HG03558 (cell line): Measurements from ENCODE around the gene ILDR2.

Experiments
- ATAC-seq: cut with Tn5 transposase; IDR thresholded peaks from one replicate; pipeline ENCODE4 v1.9.1; 2021; ENCODE audit warnings: moderate number of reproducible peaks; ENCODE audit not compliant: unreplicated experiment; ENCODE audit errors: extremely low read depth

Gene ILDR2

GRCh38 chr1:166975361-166976129 lies at the start of gene ILDR2:
Gene ILDR2, minus strand, starts transcription at chr1:166975540. Its CDS starts 272 bp downstream, at chr1:166975268.
- no peak for ATAC-seq

GRCh38 chr1:167022384-167022783 lies 47.0 kb upstream of the ILDR2 start:
- peak; percentile 77 for ATAC-seq

- ATAC-seq, result no peak
These were observed 40.9 kb upstream of the ILDR2 start for GRCh38 chr1:167016100-167016750.

- ATAC-seq, result no peak
These were observed 38.0 kb upstream of the ILDR2 start for GRCh38 chr1:167013108-167013929.

- no peak for ATAC-seq
These were observed 37.2 kb upstream of the ILDR2 start for GRCh38 chr1:167012570-167012969.

GRCh38 chr1:167011560-167012191 lies 36.3 kb upstream of the ILDR2 start:
- no peak for ATAC-seq

DNA sequence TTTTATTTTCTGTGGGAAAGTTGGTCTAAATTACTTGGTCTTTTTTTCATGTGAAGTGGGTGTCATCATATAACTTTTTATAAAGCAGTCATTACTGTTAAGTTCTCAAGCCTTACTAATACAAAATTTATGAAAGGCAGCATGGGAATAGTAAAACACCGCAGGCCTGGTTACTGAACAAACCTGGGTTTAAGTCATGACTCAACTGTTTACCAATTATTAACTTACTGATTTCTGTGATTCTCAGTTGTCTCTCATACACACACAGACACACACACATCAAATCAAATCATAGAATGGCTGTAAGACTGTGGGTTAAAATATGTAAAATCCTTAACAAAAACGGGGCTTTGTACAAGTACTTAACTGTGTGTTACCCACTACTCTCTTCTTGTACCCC lies 28.4 kb upstream of the ILDR2 start:
- ATAC-seq, result no peak

DNA sequence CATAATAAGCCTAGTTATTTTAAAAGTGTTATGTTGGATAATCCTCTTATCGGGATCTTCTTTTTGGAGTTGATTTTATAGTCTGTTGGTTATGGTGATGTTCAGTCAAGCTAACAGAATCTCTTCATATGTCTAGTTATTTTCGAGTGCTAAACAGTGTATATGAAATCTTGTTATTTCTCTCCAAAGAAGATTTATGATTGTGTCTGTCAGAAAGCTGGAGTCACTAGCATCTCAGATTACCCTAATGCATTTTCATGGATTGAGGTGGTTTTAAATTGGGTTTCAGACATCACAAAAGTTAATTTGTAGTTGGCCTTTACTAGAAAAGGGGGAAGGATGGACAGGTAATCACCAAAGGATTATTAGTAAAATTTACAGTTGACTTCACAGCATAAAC lies 27.0 kb upstream of the ILDR2 start:
- no peak for ATAC-seq

DNA sequence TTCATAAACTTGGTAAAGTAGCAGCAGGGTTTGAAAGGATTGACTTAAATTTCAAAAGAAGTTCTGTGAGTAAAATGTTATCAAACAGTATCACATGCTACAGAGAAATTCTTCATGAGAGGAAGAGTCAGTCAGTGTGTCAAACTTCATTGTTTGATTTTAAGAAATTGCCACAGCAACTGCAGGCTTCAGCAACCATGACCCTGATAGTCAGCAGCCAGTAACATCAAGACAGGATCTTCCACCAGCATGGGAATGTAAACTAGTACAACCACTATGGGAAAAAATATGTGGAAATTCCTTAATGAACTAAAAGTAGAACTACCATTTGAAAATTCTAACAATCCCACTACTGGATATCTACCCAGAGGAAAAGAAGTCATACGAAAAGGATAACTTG lies 25.2 kb upstream of the ILDR2 start:
- ATAC-seq, result no peak

DNA sequence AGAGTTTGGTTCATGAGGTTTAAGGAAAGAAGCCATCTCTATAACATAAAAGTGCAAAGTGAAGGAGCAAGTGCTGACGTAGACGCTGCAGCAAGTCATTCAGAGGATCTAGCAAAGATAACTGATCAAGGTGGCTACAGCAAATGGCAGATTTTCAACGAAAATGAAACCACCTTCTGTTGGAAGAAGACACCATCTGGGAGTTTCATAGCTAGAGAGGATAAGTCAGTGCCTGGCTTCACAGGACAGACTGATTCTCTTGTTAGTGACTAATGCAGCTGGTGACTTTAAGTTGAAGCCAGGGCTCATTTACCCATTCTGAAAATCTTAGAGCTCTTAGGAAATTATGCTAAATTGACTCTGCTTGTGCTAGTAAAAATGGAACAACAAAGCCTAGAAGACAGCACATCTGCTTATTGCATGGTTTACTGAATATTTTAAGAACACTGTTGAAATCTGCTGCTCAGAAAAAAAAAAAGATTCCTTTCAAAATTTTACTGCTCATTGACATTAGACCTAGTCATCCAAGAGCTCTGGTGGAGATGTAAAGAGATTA lies 24.2 kb upstream of the ILDR2 start:
- no peak for ATAC-seq

- no peak for ATAC-seq
These were observed 23.7 kb upstream of the ILDR2 start for GRCh38 chr1:166999075-166999474.

- ATAC-seq, result no peak
These were observed 13.7 kb upstream of the ILDR2 start, which contains the start of gene MAEL for GRCh38 chr1:166988974-166989515. Gene MAEL, plus strand, starts transcription at chr1:166989280. Its CDS starts 73 bp downstream, at chr1:166989353.

- ATAC-seq, result no peak
These were observed 6.2 kb upstream of the ILDR2 start for GRCh38 chr1:166981589-166981988.

GRCh38 chr1:166980818-166981217 lies 5.5 kb upstream of the ILDR2 start:
- ATAC-seq, result no peak

- ATAC-seq, result no peak
These were observed 5.0 kb upstream of the ILDR2 start for GRCh38 chr1:166980383-166980782.

- ATAC-seq, result no peak
These were observed 3.5 kb upstream of the ILDR2 start for GRCh38 chr1:166978821-166979220.

DNA sequence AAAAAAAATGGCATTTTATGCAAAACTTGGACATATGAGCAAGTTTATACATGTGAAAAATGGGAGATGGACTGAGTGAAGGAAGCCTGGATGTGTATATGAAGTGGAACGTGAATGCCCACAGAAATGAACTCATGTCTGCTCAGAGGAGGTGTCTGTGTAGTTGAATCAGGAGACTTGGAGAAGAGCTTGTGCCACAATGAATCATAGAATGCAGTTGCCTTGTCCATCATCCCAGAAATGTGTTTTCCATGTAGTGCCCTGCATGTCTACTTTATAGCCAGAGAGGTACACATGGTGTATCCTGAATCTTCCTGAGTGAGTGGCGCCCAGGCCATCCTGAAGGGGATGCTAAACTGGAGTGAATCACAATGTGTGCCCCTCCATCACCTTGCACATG lies 2.6 kb upstream of the ILDR2 start:
- ATAC-seq, result no peak

DNA sequence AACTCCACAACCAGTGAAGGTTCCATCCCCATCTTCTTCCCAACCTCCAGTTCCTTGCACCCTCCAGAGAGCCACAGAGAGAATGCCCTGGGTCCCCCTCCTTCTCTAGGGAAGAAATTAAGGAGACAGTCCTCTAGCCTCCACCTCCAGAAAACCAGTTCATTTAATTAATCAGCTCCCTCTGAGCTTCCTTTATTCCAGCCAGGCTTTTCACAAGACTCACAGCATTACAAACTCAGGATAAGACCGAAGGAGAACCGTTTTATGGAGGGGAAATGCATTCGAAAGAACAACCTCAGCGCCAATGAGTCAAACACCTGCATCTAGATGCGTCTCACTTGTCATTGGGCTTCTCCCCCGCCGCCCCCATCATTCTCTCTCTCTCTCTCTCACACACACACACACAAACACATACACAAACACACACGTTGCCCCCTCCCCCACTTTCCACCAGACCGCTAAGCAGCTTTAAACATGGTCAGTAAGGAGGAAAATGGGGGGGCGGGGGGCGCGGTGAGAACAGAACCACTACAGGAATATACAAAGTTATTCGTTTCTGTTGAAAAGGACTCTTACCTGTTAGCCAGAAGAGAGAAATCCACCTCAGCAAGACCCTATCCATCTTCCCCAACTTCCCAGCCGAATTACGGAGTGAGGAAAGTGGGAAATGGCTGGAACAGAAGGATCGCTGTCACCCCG lies 544 bp downstream of the ILDR2 start:
- no peak for ATAC-seq

- no peak for ATAC-seq
These were observed 2.5 kb downstream of the ILDR2 start for GRCh38 chr1:166972826-166973225.
